SK-N-SH (cell line): ENCODE data around the gene ACTN4. TPM values are rescaled to one million over a fixed set of nuclear protein-coding genes. Genes with fewer than 3 reads are reported as not detected.

Experiments used
- CTCF ChIA-PET: fragments of 300-600, 350-600 bp; formaldehyde crosslinking; extraction: SDS; loops from one replicate; lab custom pipeline; 2021; lab: Yijun Ruan, JAX
- POLR2A ChIA-PET: fragments of 350-600 bp; sonication (Branson Sonifier 250); formaldehyde crosslinking; extraction: SDS; loops from one replicate; lab custom pipeline; 2020; ENCODE audit warnings: antibody characterized with exemption, inconsistent platforms; lab: Yijun Ruan, JAX
- DNase-seq: peaks from one replicate; pipeline ENCODE4 v3.0.0; 2012
- H2AFZ ChIP-seq: fragments of 200-600 bp; sonication (generic); 2 replicates; pipeline ENCODE4 v1.8.1; 2016; ENCODE audit warnings: antibody characterized with exemption, mild to moderate bottlenecking, low read depth
- H3F3A ChIP-seq: fragments of 200-600 bp; sonication (generic); replicated peaks from 2 replicates; pipeline ENCODE3; 2016; ENCODE audit warnings: antibody characterized with exemption, mild to moderate bottlenecking; ENCODE audit not compliant: insufficient read depth
- H3K27ac ChIP-seq, 2 experiments: fragments of 200-500 bp in 1 of 2; fragments of 200-600 bp in 1 of 2; sonication (Bioruptor generic) in 1 of 2; sonication (generic), shearing (Covaris generic) in 1 of 2; 2 replicates each; pipeline versions ENCODE4 v1.5.1 to v1.6.1; 2014 to 2016; ENCODE audit warnings: low read depth in 2 of 2, inconsistent platforms in 1 of 2, low read length in 1 of 2, mild to moderate bottlenecking in 1 of 2, mixed read lengths in 1 of 2
- H3K27me3 ChIP-seq: fragments of 200-600 bp; sonication (generic), shearing (Covaris generic); 2 replicates; pipeline ENCODE4 v1.6.1; 2016; ENCODE audit warnings: mixed run types; ENCODE audit not compliant: insufficient read depth
- H3K36me3 ChIP-seq, 2 experiments: fragments of 200-500 bp in 1 of 2; fragments of 200-600 bp in 1 of 2; sonication (Bioruptor generic) in 1 of 2; sonication (generic) in 1 of 2; replicated peaks in 1 of 2; 2 replicates each; pipeline versions ENCODE3 to v1.5.1; 2014 to 2016; ENCODE audit warnings: low read length in 1 of 2, mild to moderate bottlenecking in 1 of 2; ENCODE audit not compliant: insufficient read depth in 2 of 2, control insufficient read depth in 1 of 2
- H3K4me1 ChIP-seq, 2 experiments: fragments of 200-500 bp in 1 of 2; fragments of 200-600 bp in 1 of 2; sonication (Bioruptor generic) in 1 of 2; sonication (generic), shearing (Covaris generic) in 1 of 2; 2 replicates each; pipeline versions ENCODE4 v1.5.1 to v1.6.1; 2014 to 2016; ENCODE audit warnings: low read depth in 1 of 2, low read length in 1 of 2, mixed run types in 1 of 2; ENCODE audit not compliant: insufficient read depth in 2 of 2, control insufficient read depth in 1 of 2
- H3K4me2 ChIP-seq: fragments of 200-600 bp; sonication (generic), shearing (Covaris generic); 2 replicates; pipeline ENCODE4 v1.6.1; 2017; ENCODE audit warnings: mixed run types
- H3K4me3 ChIP-seq, 2 experiments: fragments of 200-500 bp in 1 of 2; fragments of 200-600 bp in 1 of 2; sonication (Bioruptor generic) in 1 of 2; sonication (generic), shearing (Covaris generic) in 1 of 2; 2 replicates each; pipeline versions ENCODE4 v1.5.1 to v1.8.1; 2014 to 2016; ENCODE audit warnings: low read depth in 2 of 2, inconsistent platforms in 1 of 2, low read length in 1 of 2, mild to moderate bottlenecking in 1 of 2, mixed read lengths in 1 of 2, moderate library complexity in 1 of 2
- H3K79me2 ChIP-seq: fragments of 200-600 bp; sonication (generic); 2 replicates; pipeline ENCODE4 v1.8.1; 2017; ENCODE audit warnings: mild to moderate bottlenecking; ENCODE audit not compliant: insufficient read depth
- H3K9ac ChIP-seq: fragments of 200-600 bp; sonication (generic); 2 replicates; pipeline ENCODE4 v1.6.1; 2017; ENCODE audit warnings: mixed run types
- H3K9me2 ChIP-seq: fragments of 200-600 bp; sonication (generic); 2 replicates; pipeline ENCODE4 v1.6.1; 2017; ENCODE audit warnings: mixed run types
- H3K9me3 ChIP-seq: fragments of 200-600 bp; sonication (generic); 2 replicates; pipeline ENCODE4 v1.6.1; 2017; ENCODE audit warnings: mixed run types, mild to moderate bottlenecking, moderate library complexity
- H4K20me1 ChIP-seq: fragments of 200-600 bp; sonication (generic); 2 replicates; pipeline ENCODE4 v1.6.1; 2017; ENCODE audit warnings: mild to moderate bottlenecking, mixed run types; ENCODE audit not compliant: insufficient read depth
- CHD2 ChIP-seq: fragments of 150-350 bp; IDR thresholded peaks from 2 replicates; pipeline ENCODE4 v1.6.1; 2018; ENCODE audit warnings: low read length; ENCODE audit not compliant: partially characterized antibody
- EZH2phosphoT487 ChIP-seq: fragments of 200-600 bp; sonication (generic); IDR thresholded peaks from 2 replicates; pipeline ENCODE4 v1.6.1; 2017; ENCODE audit warnings: low read depth, mixed run types, mild to moderate bottlenecking, antibody characterized with exemption, moderate library complexity, borderline replicate concordance
- FOSL2 ChIP-seq: IDR thresholded peaks from 2 replicates; pipeline ENCODE4 v1.4.0; 2012; ENCODE audit warnings: low read depth, mild to moderate bottlenecking, moderate library complexity, borderline replicate concordance
- MEF2A ChIP-seq: IDR thresholded peaks from 2 replicates; pipeline ENCODE4 v1.4.0; 2012; ENCODE audit warnings: low read depth, borderline replicate concordance
- NFIC ChIP-seq: IDR thresholded peaks from 2 replicates; pipeline ENCODE4 v1.4.0; 2012; ENCODE audit warnings: borderline replicate concordance
- NRF1 ChIP-seq: IDR thresholded peaks from 2 replicates; pipeline ENCODE4 v1.6.1; 2012; ENCODE audit warnings: low read depth, mild to moderate bottlenecking, low read length
- RCOR1 ChIP-seq: fragments of 150-350 bp; IDR thresholded peaks from 2 replicates; pipeline ENCODE4 v1.6.1; 2017; ENCODE audit warnings: antibody characterized with exemption, low read length
- RXRA ChIP-seq: IDR thresholded peaks from 2 replicates; pipeline ENCODE4 v1.4.0; 2012; ENCODE audit warnings: low read depth, mild to moderate bottlenecking, borderline replicate concordance
- TAF1 ChIP-seq: IDR thresholded peaks from 2 replicates; pipeline ENCODE4 v1.6.1; 2012; ENCODE audit warnings: low read depth, mild to moderate bottlenecking, low read length, moderate library complexity, borderline replicate concordance
- TCF12 ChIP-seq: IDR thresholded peaks from 2 replicates; pipeline ENCODE4 v1.4.0; 2012
- WGBS: methylation state at CpG from one replicate; pipeline ENCODE4 v1.1.6; 2017; ENCODE audit warnings: low lambda C conversion rate; 5-methylcytosine and 5-hydroxymethylcytosine counted together
- polyA plus RNA-seq, 3 experiments: library from polyadenylated mRNA; depleted of rRNA; stranded (reverse); fragments of >200 nt; gene quantifications; 2 replicates each; pipeline ENCODE4 v1.2.3, GENCODE V29; 2012
- TF ChIP-seq, protein P1 (sequence below): IDR thresholded peaks from 2 replicates; pipeline ENCODE4 v1.4.0; 2012; ENCODE audit warnings: low read depth, borderline replicate concordance
- TF ChIP-seq, protein P2 (sequence below): IDR thresholded peaks from 2 replicates; pipeline ENCODE4 v1.4.0; 2012; ENCODE audit warnings: low read depth
- TF ChIP-seq, protein P3 (sequence below): fragments of 150-350 bp; IDR thresholded peaks from 2 replicates; pipeline ENCODE4 v1.6.1; 2017; ENCODE audit warnings: antibody characterized with exemption, low read length, low read depth, borderline replicate concordance
- TF ChIP-seq, protein P4 (sequence below): fragments of 150-350 bp; IDR thresholded peaks from 2 replicates; pipeline ENCODE4 v1.6.1; 2016; ENCODE audit warnings: mild to moderate bottlenecking, low read depth, low read length
- TF ChIP-seq, protein P5 (sequence below): IDR thresholded peaks from 2 replicates; pipeline ENCODE4 v1.6.1; 2012; ENCODE audit warnings: mild to moderate bottlenecking, low read depth, low read length, moderate library complexity

Gene ACTN4
- polyA plus RNA-seq, 1 of the 3 experiments (the other 2 are of a cell fraction), result 598 TPM

DNA sequence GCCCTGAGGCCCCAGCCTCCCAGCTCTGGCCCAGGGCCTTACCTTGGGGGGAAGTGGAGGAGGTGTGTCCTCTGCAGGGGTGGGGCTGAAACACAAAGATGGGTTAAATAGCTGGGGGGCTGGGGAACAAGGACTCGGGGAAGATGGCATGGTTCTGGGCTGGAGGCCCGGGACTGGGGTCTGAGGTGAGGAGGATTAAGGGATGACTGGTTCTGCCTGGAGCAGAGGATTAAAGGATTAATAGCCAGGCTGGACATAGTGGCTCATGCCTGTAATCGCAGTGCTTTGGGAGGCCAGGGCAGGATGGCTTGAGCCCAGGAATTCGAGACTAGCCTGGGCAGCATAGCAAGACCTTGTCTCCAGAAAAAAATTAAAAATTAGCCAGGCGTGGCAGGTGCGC is 41.3 kb upstream of the ACTN4 start:
- Histone ChIP-seq H3F3A (peaks cover 11% of the 10 kb centered on the region), H3K27ac (no peak overlapping the region), H3K4me3 (no peak overlapping the region), H3K4me1 (no peaks in the 10 kb centered on the region), H4K20me1 (no peaks in the 10 kb centered on the region), H3K4me2 (no peak overlapping the region), H3K79me2 (no peaks in the 10 kb centered on the region), H3K9me2 (no peaks in the 10 kb centered on the region), H2AFZ (no peak overlapping the region), H3K36me3 (no peaks in the 10 kb centered on the region), H3K9ac (no peak overlapping the region), H3K27me3 (no peaks in the 10 kb centered on the region), H3K9me3 (no peaks in the 10 kb centered on the region)
- WGBS, result 64% methylated on average over 6 of the region's 6 CpGs
- TF ChIP-seq NFIC (no peak), EZH2phosphoT487 (no peak), TAF1 (no peak)
- TF ChIP-seq, protein P1, sequence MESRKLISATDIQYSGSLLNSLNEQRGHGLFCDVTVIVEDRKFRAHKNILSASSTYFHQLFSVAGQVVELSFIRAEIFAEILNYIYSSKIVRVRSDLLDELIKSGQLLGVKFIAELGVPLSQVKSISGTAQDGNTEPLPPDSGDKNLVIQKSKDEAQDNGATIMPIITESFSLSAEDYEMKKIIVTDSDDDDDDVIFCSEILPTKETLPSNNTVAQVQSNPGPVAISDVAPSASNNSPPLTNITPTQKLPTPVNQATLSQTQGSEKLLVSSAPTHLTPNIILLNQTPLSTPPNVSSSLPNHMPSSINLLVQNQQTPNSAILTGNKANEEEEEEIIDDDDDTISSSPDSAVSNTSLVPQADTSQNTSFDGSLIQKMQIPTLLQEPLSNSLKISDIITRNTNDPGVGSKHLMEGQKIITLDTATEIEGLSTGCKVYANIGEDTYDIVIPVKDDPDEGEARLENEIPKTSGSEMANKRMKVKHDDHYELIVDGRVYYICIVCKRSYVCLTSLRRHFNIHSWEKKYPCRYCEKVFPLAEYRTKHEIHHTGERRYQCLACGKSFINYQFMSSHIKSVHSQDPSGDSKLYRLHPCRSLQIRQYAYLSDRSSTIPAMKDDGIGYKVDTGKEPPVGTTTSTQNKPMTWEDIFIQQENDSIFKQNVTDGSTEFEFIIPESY, result no peak
- TF ChIP-seq, protein P2, sequence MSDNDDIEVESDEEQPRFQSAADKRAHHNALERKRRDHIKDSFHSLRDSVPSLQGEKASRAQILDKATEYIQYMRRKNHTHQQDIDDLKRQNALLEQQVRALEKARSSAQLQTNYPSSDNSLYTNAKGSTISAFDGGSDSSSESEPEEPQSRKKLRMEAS, result no peak
- no peak for DNase-seq
- POLR2A ChIA-PET, result no interaction called here
- CTCF ChIA-PET, result no interaction called here

DNA sequence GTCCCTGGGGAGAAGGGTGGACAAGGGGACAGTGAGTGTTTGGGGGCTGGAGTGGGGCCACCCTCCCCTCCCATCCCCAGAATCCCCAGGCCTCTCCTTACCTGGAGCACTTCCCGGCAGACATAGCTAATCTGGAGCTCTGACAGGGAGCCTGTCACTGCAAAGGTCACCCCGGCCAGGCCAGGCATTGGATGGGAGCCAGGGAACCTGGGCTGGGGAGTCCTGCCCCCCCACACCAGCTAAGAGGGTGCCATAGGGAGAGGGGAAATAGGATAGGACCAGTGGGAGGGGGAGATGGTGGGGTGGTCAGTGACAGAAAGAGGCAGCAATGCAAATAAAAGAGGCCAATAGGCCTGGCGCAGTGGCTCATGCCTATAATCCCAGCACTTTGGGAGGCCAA is 33.2 kb upstream of the ACTN4 start:
- TF ChIP-seq TCF12, result no peak
- no peak for TF ChIP-seq FOSL2
- no peak for TF ChIP-seq EZH2phosphoT487
- TF ChIP-seq NRF1, result no peak
- TF ChIP-seq, protein P3, sequence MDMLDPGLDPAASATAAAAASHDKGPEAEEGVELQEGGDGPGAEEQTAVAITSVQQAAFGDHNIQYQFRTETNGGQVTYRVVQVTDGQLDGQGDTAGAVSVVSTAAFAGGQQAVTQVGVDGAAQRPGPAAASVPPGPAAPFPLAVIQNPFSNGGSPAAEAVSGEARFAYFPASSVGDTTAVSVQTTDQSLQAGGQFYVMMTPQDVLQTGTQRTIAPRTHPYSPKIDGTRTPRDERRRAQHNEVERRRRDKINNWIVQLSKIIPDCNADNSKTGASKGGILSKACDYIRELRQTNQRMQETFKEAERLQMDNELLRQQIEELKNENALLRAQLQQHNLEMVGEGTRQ, result no peak
- TF ChIP-seq RCOR1, result no peak
- TF ChIP-seq MEF2A, result no peak
- TF ChIP-seq RXRA, result no peak
- TF ChIP-seq, protein P4, sequence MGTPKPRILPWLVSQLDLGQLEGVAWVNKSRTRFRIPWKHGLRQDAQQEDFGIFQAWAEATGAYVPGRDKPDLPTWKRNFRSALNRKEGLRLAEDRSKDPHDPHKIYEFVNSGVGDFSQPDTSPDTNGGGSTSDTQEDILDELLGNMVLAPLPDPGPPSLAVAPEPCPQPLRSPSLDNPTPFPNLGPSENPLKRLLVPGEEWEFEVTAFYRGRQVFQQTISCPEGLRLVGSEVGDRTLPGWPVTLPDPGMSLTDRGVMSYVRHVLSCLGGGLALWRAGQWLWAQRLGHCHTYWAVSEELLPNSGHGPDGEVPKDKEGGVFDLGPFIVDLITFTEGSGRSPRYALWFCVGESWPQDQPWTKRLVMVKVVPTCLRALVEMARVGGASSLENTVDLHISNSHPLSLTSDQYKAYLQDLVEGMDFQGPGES, result no peak
- no peak for TF ChIP-seq CHD2
- TF ChIP-seq, protein P5, sequence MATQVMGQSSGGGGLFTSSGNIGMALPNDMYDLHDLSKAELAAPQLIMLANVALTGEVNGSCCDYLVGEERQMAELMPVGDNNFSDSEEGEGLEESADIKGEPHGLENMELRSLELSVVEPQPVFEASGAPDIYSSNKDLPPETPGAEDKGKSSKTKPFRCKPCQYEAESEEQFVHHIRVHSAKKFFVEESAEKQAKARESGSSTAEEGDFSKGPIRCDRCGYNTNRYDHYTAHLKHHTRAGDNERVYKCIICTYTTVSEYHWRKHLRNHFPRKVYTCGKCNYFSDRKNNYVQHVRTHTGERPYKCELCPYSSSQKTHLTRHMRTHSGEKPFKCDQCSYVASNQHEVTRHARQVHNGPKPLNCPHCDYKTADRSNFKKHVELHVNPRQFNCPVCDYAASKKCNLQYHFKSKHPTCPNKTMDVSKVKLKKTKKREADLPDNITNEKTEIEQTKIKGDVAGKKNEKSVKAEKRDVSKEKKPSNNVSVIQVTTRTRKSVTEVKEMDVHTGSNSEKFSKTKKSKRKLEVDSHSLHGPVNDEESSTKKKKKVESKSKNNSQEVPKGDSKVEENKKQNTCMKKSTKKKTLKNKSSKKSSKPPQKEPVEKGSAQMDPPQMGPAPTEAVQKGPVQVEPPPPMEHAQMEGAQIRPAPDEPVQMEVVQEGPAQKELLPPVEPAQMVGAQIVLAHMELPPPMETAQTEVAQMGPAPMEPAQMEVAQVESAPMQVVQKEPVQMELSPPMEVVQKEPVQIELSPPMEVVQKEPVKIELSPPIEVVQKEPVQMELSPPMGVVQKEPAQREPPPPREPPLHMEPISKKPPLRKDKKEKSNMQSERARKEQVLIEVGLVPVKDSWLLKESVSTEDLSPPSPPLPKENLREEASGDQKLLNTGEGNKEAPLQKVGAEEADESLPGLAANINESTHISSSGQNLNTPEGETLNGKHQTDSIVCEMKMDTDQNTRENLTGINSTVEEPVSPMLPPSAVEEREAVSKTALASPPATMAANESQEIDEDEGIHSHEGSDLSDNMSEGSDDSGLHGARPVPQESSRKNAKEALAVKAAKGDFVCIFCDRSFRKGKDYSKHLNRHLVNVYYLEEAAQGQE, result no peak
- no peaks in the 10 kb centered on the region for H3K27me3 ChIP-seq
- no peak overlapping the region for H2AFZ ChIP-seq
- peaks cover 0 to 9% of the 10 kb centered on the region in 2 experiments; a peak in 1 of 4 replicates for H3K4me1 ChIP-seq
- H3K4me3 ChIP-seq, result no peak overlapping the region
- DNase-seq, result no peak
- POLR2A ChIA-PET, result no interaction called here
- no peaks in the 10 kb centered on the region for H3K9me2 ChIP-seq
- H3K4me2 ChIP-seq, result no peak overlapping the region
- CTCF ChIA-PET, result interaction anchor here (1.3 kb wide), 1 partner anchor 20 kb away, joined by 4 read pairs; no protein-coding TSS in a partner anchor
- H3K36me3 ChIP-seq, result no peaks in the 10 kb centered on the region
- H3K79me2 ChIP-seq, result peaks cover 4% of the 10 kb centered on the region
- H3K9ac ChIP-seq, result no peak overlapping the region
- H3K27ac ChIP-seq, result no peak overlapping the region
- H3F3A ChIP-seq, result no peaks in the 10 kb centered on the region
- 91% methylated on average over 1 of the region's 3 CpGs for WGBS
- H4K20me1 ChIP-seq, result no peaks in the 10 kb centered on the region
- no peaks in the 10 kb centered on the region for H3K9me3 ChIP-seq
